Fibroblast of skin of back (primary cell): ENCODE data around the gene GPR89A. TPM values are rescaled to one million over a fixed set of nuclear protein-coding genes. Genes with fewer than 3 reads are reported as not detected.
"Not testable (repeated sequence)": the region's sequence is repeated elsewhere in the genome, so short reads cannot be mapped to it uniquely, and the experiment has no call there.

ENCODE experiments used
- DNase-seq: peaks from one replicate; pipeline ENCODE4 v3.0.0-alpha.2; 2013
- polyA plus RNA-seq, 2 experiments: library from polyadenylated mRNA; unstranded; fragments of 120-200 nt; gene quantifications; one replicate each; pipeline ENCODE4 v1.2.1, GENCODE V29; 2013; ENCODE audit not compliant: insufficient read length in 2 of 2

GPR89A gene
- 12.5 TPM for polyA plus RNA-seq (2013, experiment 1 of 2; ENCODE audit: insufficient read length)
- 11.8 TPM for polyA plus RNA-seq (2013, experiment 2 of 2; ENCODE audit: insufficient read length)

GRCh38 chr1:145607833-145608733, at the start of gene GPR89A:
TSS of gene GPR89A (plus strand) at chr1:145607988. CDS start at chr1:145608134, 146 bp downstream.
- peak; percentile 90 for DNase-seq

- DNase-seq, result not testable (repeated sequence)
Observed at GRCh38 chr1:145586820-145587219, 21.0 kb upstream of the GPR89A start.

GRCh38 chr1:145590806-145591205, 17.0 kb upstream of the GPR89A start:
- not testable (repeated sequence) for DNase-seq

- not testable (repeated sequence) for DNase-seq
Observed at GRCh38 chr1:145592347-145592746, 15.4 kb upstream of the GPR89A start.

- DNase-seq, result not testable (repeated sequence)
Observed at GRCh38 chr1:145595421-145595820, 12.4 kb upstream of the GPR89A start.

- DNase-seq, result not testable (repeated sequence)
Observed at GRCh38 chr1:145596236-145596635, 11.6 kb upstream of the GPR89A start.

GRCh38 chr1:145599426-145599825, 8.4 kb upstream of the GPR89A start:
- not testable (repeated sequence) for DNase-seq

GRCh38 chr1:145601593-145601992, 6.2 kb upstream of the GPR89A start:
- DNase-seq, result no peak

- not testable (repeated sequence) for DNase-seq
Observed at GRCh38 chr1:145606840-145607239, 948 bp upstream of the GPR89A start.

GRCh38 chr1:145607289-145607688, 499 bp upstream of the GPR89A start:
- not testable (repeated sequence) for DNase-seq

- DNase-seq, result not testable (repeated sequence)
Observed at GRCh38 chr1:145610744-145611143, 3.0 kb downstream of the GPR89A start.

GRCh38 chr1:145620073-145620472, 12.3 kb downstream of the GPR89A start:
- not testable (repeated sequence) for DNase-seq

- DNase-seq, result not testable (repeated sequence)
Observed at GRCh38 chr1:145622177-145622576, 14.4 kb downstream of the GPR89A start.

- not testable (repeated sequence) for DNase-seq
Observed at GRCh38 chr1:145636237-145636636, 28.4 kb downstream of the GPR89A start.

- DNase-seq, result not testable (repeated sequence)
Observed at GRCh38 chr1:145641886-145642285, 34.1 kb downstream of the GPR89A start.

GRCh38 chr1:145643990-145644389, 36.2 kb downstream of the GPR89A start:
- DNase-seq, result not testable (repeated sequence)

GRCh38 chr1:145656245-145656943, 48.6 kb downstream of the GPR89A start:
- not testable (repeated sequence) for DNase-seq

- not testable (repeated sequence) for DNase-seq
Observed at GRCh38 chr1:145662502-145662901, 54.7 kb downstream of the GPR89A start.

- not testable (repeated sequence) for DNase-seq
Observed at GRCh38 chr1:145665015-145665414, 57.2 kb downstream of the GPR89A start.

- DNase-seq, result not testable (repeated sequence)
Observed at GRCh38 chr1:145670995-145671745, 63.4 kb downstream of the GPR89A start.

- not testable (repeated sequence) for DNase-seq
Observed at GRCh38 chr1:145673217-145673616, 65.4 kb downstream of the GPR89A start.

- DNase-seq, result not testable (repeated sequence)
Observed at GRCh38 chr1:145684858-145685257, 77.1 kb downstream of the GPR89A start.
